ENCODE results near the gene FRAS1.

DNA sequence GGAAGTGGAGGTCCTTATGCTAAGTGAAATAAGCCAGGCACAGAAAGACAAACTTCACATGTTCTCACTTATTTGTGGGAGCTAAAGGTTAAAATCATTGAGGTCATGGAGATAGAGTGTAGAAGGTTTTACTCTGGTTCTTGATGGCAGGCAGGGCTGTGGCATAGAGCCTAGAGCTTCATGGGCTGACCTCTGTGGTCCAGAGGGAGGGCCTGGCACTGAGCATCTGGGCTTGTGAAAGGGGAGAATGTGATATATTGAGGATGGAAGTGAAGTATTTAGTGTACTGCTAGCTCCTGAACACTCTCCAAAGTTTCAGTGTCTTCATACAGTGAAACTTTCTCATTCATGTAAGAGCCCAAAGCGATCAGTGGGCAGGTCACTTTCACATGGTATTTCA is 423.2 kb downstream of the FRAS1 start:
- TF ChIP-seq CTCF (conservative IDR thresholded peaks at IDR 0.05 in 1 of 2, IDR thresholded peaks at IDR 0.05 in 1 of 2; ENCODE audit: low read depth in 1 of 2, low read length in 2 of 2) (no peak), EZH2 (IDR thresholded peaks at IDR 0.05; ENCODE audit: low read length, missing control alignments) (no peak)

Measured in fibroblast of lung (primary cell).